Testis (tissue), 2 donors: ENCODE measurements around the gene ZMIZ1.

Source experiments
- CTCF ChIP-seq, 3 experiments: fragments of 450-650 bp in 2 of 3; fragments of 200-600 bp in 1 of 3; sonication (generic) in 1 of 3; IDR thresholded peaks; one replicate each; pipeline ENCODE4 v1.5.1; 2016 to 2019; ENCODE audit warnings: antibody characterized with exemption in 3 of 3, mild to moderate bottlenecking in 2 of 3, moderate library complexity in 1 of 3
- POLR2A ChIP-seq: fragments of 450-650 bp; IDR thresholded peaks from one replicate; pipeline ENCODE4 v1.6.1; 2017; ENCODE audit warnings: antibody characterized with exemption, mild to moderate bottlenecking, moderate library complexity

- no peak for TF ChIP-seq CTCF (IDR thresholded peaks at IDR 0.05)
- TF ChIP-seq POLR2A = no peak
These were observed 252.2 kb downstream of the ZMIZ1 start for GRCh38 chr10:79320820-79321493.
